GM12874 (cell line): ENCODE results near the gene TMEM185B.

Source experiments
- TF ChIP-seq, protein P1 (sequence below): IDR thresholded peaks from 2 replicates; pipeline ENCODE4 v1.5.1; 2011; ENCODE audit warnings: low read depth, mild to moderate bottlenecking, control low read depth, low read length, moderate library complexity; ENCODE audit not compliant: insufficient read depth

TMEM185B gene

DNA sequence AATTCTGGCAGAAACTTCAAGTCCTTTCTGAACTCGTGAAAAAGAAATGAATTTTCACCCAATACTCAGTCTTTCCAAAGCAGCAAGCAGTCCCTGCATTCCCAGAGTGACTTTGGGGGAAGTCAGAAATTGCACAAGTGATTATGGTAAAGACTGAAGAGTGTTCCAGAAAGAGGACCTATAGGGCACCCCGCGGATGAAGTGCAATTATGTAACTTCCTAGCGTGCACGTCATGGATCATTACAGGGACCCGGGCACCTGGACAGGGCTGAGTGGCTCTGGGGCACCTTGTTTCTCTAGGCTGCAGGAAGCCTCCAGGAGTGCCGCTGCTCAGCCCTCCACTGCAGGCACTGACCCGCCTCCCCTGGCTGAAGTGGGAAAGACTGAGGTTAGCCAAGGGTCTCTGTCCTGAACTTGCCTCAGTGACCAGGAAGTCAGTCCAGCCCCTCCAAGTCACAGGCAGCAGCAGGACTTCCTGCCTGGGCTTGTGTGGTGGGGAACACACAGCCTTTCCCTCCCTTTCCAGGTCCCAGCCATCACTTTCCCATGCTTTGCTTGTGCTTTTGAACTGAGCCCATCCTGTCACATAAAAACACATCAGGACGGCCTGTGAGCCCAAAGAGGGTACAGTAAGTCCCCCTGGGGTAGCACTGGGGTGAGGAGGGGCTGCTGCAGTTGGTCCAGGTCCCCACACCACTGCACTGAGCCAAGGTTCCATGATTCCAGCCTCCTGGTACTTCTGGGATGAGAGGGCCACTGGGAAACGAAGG, 19.8 kb downstream of the TMEM185B start:
- TF ChIP-seq, protein P1, sequence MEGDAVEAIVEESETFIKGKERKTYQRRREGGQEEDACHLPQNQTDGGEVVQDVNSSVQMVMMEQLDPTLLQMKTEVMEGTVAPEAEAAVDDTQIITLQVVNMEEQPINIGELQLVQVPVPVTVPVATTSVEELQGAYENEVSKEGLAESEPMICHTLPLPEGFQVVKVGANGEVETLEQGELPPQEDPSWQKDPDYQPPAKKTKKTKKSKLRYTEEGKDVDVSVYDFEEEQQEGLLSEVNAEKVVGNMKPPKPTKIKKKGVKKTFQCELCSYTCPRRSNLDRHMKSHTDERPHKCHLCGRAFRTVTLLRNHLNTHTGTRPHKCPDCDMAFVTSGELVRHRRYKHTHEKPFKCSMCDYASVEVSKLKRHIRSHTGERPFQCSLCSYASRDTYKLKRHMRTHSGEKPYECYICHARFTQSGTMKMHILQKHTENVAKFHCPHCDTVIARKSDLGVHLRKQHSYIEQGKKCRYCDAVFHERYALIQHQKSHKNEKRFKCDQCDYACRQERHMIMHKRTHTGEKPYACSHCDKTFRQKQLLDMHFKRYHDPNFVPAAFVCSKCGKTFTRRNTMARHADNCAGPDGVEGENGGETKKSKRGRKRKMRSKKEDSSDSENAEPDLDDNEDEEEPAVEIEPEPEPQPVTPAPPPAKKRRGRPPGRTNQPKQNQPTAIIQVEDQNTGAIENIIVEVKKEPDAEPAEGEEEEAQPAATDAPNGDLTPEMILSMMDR, result no peak

DNA sequence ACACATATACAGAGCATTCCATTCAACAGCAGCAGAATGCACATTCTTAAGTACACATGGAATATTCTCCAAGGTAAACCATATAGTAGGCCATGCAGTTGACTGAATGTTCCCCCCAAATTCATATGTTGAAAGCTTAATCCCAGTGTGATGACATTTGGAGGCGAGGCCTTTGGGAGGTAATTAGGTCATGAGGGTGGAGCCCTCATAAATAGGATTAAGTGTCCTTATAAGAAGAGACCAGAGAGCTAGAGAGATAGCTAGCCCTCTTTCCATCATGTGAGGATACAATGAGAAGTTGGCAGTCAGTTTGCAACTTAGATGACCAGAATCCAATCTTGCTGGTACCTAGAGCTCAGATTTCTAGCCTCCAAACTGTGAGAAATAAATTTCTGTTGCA, 27.6 kb downstream of the TMEM185B start:
- TF ChIP-seq, protein P1, result no peak

- TF ChIP-seq, protein P1, result no peak
Measured at GRCh38 chr2:120192280-120192679, 30.9 kb downstream of the TMEM185B start.

- TF ChIP-seq, protein P1, result no peak
Measured at GRCh38 chr2:120189189-120189588, 34.0 kb downstream of the TMEM185B start.

DNA sequence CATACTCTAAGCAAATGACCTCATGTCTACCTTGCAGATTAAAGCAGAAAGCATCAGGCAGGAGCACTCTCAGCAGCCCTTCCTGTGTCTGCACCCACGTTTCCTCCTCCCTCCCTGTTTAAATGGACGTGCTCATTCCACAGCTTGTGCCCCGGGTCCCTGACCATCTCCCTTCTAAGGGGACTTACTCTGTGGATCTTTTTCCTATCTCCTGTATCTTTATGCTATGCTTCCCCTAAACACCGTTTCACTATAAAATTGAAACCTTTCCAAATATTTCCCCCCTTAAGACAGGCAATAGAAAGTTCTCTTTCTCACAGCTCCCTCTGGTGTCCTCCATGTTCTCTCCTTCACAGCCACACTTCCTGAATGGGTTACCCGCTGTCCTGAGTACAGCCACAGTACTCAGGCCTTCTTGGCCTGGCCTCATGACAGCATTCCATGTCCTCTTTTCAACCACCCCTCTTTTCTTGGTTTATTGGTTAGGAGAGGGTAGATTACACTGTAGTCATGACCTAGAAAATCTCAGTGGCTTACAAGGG, 41.1 kb downstream of the TMEM185B start:
- TF ChIP-seq, protein P1, result no peak

DNA sequence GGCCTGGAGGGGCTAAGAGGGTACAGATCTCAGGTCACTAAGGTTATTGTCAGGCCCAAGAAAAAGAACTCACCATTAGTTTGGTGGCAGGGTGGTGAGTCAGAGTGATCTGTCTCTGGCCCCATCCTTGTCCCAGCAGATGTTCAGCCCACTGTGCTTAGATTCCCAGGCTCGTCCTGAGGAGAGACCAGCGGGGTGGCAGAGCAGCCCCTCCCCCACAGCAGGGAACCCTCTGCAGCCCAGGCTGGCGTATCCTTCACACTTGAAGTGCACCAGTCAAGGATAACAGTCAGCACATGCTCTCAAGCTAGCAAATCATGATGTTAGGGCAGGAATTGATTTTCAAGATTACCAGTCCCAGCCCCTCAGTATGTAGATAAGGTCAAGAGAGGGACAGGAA, 43.1 kb downstream of the TMEM185B start:
- TF ChIP-seq, protein P1, result no peak

GRCh38 chr2:120179396-120179795, 43.8 kb downstream of the TMEM185B start:
- TF ChIP-seq, protein P1, result no peak
